MM.1S (cell line): ENCODE data around the gene DAB2.

Experiments used
- CTCF ChIP-seq: fragments of 300-600 bp; sonication (generic); IDR thresholded peaks from 2 replicates; pipeline ENCODE4 v1.5.1; 2016; ENCODE audit warnings: antibody characterized with exemption, low read length, mixed read lengths
- EZH2 ChIP-seq: fragments of 300-600 bp; sonication (generic); optimal IDR thresholded peaks from 2 replicates; pipeline ENCODE3; 2017; ENCODE audit warnings: low read depth, mild to moderate bottlenecking, antibody characterized with exemption, low read length, mixed read lengths

- TF ChIP-seq CTCF (no peak), EZH2 (no peak)
These were observed 9.1 kb upstream of the DAB2 start for GRCh38 chr5:39433848-39434247.
